Central memory CD4-positive, alpha-beta T cell (primary cell): ENCODE results near the gene NDUFAF4.

Experiments
- DNase-seq: peaks from one replicate; pipeline ENCODE4 v3.0.0; 2022

NDUFAF4 gene

GRCh38 chr6:96898241-96898851 is 655 bp upstream of the NDUFAF4 start:
- no peak for DNase-seq

GRCh38 chr6:96889146-96889545 is 8.5 kb downstream of the NDUFAF4 start:
- DNase-seq, result no peak

GRCh38 chr6:96888745-96889144 is 8.9 kb downstream of the NDUFAF4 start:
- no peak for DNase-seq

GRCh38 chr6:96886519-96886918 is 11.2 kb downstream of the NDUFAF4 start:
- no peak for DNase-seq

GRCh38 chr6:96885187-96885631 is 12.5 kb downstream of the NDUFAF4 start:
- peak; percentile 39 for DNase-seq

GRCh38 chr6:96878143-96878542 is 19.5 kb downstream of the NDUFAF4 start:
- DNase-seq, result no peak

- DNase-seq, result no peak
Observed at GRCh38 chr6:96876886-96877545, 20.7 kb downstream of the NDUFAF4 start.

GRCh38 chr6:96872976-96873375 is 24.7 kb downstream of the NDUFAF4 start:
- no peak for DNase-seq

- DNase-seq, result no peak
Observed at GRCh38 chr6:96865055-96865405, 32.7 kb downstream of the NDUFAF4 start.

- no peak for DNase-seq
Observed at GRCh38 chr6:96864216-96865054, 33.3 kb downstream of the NDUFAF4 start.

- DNase-seq, result no peak
Observed at GRCh38 chr6:96862560-96862959, 35.1 kb downstream of the NDUFAF4 start.

- DNase-seq, result no peak
Observed at GRCh38 chr6:96861588-96861987, 36.1 kb downstream of the NDUFAF4 start.

GRCh38 chr6:96856856-96857255 is 40.8 kb downstream of the NDUFAF4 start:
- DNase-seq, result no peak

- no peak for DNase-seq
Observed at GRCh38 chr6:96853083-96853482, 44.6 kb downstream of the NDUFAF4 start.

- DNase-seq, result no peak
Observed at GRCh38 chr6:96852605-96853004, 45.1 kb downstream of the NDUFAF4 start.

- no peak for DNase-seq
Observed at GRCh38 chr6:96851858-96852257, 45.8 kb downstream of the NDUFAF4 start.

- DNase-seq, result no peak
Observed at GRCh38 chr6:96849615-96850014, 48.1 kb downstream of the NDUFAF4 start.

GRCh38 chr6:96844530-96844929 is 53.2 kb downstream of the NDUFAF4 start:
- DNase-seq, result no peak

- no peak for DNase-seq
Observed at GRCh38 chr6:96841345-96841744, 56.3 kb downstream of the NDUFAF4 start.
